Measurements from ENCODE around the gene KRTAP9-9.

KRTAP9-9 gene

GRCh38 chr17:41287050-41287449 is 31.9 kb downstream of the KRTAP9-9 start:
- DNase-seq = peak in 2 of 3 donors; percentile 20 to 45
- H3K36me3 ChIP-seq (ENCODE audit: control insufficient read depth in 4 of 4, insufficient read depth in 4 of 4, low read length in 3 of 4) = no peaks in the 10 kb centered on the region
- H3K27me3 ChIP-seq (replicated peaks in 2 of 5; ENCODE audit: control insufficient read depth in 4 of 5, insufficient read depth in 5 of 5, low read length in 4 of 5) = no peaks in the 10 kb centered on the region
- ChIA-PET CTCF (no interaction called here), POLR2A (no interaction called here)
- no peak overlapping the region for H3K4me3 ChIP-seq (ENCODE audit: control insufficient read depth in 1 of 7, extremely low read depth in 1 of 7, insufficient read depth in 4 of 7, low read depth in 2 of 7, low read length in 6 of 7)
- no peak overlapping the region for H3K27ac ChIP-seq (ENCODE audit: insufficient read depth in 1 of 2, low read depth in 1 of 2, low read length in 2 of 2, poor library complexity in 1 of 2, severe bottlenecking in 2 of 2)
- H3K9me3 ChIP-seq (ENCODE audit: control extremely low read depth in 1 of 5, control insufficient read depth in 4 of 5, insufficient read depth in 2 of 5, low read depth in 1 of 5, low read length in 4 of 5) = no peaks in the 10 kb centered on the region
- peaks cover 0 to 32% (median 8%) of the 10 kb centered on the region in 4 experiments for H3K4me1 ChIP-seq (ENCODE audit: control extremely low read depth in 1 of 4, control insufficient read depth in 4 of 4, insufficient read depth in 4 of 4, low read length in 3 of 4)
- 0% methylated on average over 1 of the region's 3 CpGs for WGBS (ENCODE audit: insufficient coverage)

- no peaks in the 10 kb centered on the region for H3K36me3 ChIP-seq (ENCODE audit: control insufficient read depth in 4 of 4, insufficient read depth in 4 of 4, low read length in 3 of 4)
- 77% methylated on average over 1 of the region's 1 CpG for WGBS (ENCODE audit: insufficient coverage)
- no peak for DNase-seq
- H3K27ac ChIP-seq (ENCODE audit: insufficient read depth in 1 of 2, low read depth in 1 of 2, low read length in 2 of 2, poor library complexity in 1 of 2, severe bottlenecking in 2 of 2) = no peak overlapping the region
- H3K27me3 ChIP-seq (replicated peaks in 2 of 5; ENCODE audit: control insufficient read depth in 4 of 5, insufficient read depth in 5 of 5, low read length in 4 of 5) = no peaks in the 10 kb centered on the region
- ChIA-PET CTCF (no interaction called here), POLR2A (no interaction called here)
- no peaks in the 10 kb centered on the region for H3K4me1 ChIP-seq (ENCODE audit: control extremely low read depth in 1 of 4, control insufficient read depth in 4 of 4, insufficient read depth in 4 of 4, low read length in 3 of 4)
- no peaks in the 10 kb centered on the region for H3K9me3 ChIP-seq (ENCODE audit: control extremely low read depth in 1 of 5, control insufficient read depth in 4 of 5, insufficient read depth in 2 of 5, low read depth in 1 of 5, low read length in 4 of 5)
- H3K4me3 ChIP-seq (ENCODE audit: control insufficient read depth in 1 of 7, extremely low read depth in 1 of 7, insufficient read depth in 4 of 7, low read depth in 2 of 7, low read length in 6 of 7) = no peak overlapping the region
These were observed 38.8 kb downstream of the KRTAP9-9 start for GRCh38 chr17:41294016-41294415.

- Histone ChIP-seq H3K27ac (ENCODE audit: insufficient read depth in 1 of 2, low read depth in 1 of 2, low read length in 2 of 2, poor library complexity in 1 of 2, severe bottlenecking in 2 of 2) (no peak overlapping the region), H3K4me3 (ENCODE audit: control insufficient read depth in 1 of 7, extremely low read depth in 1 of 7, insufficient read depth in 4 of 7, low read depth in 2 of 7, low read length in 6 of 7) (no peak overlapping the region), H3K36me3 (ENCODE audit: control insufficient read depth in 4 of 4, insufficient read depth in 4 of 4, low read length in 3 of 4) (no peaks in the 10 kb centered on the region), H3K4me1 (ENCODE audit: control extremely low read depth in 1 of 4, control insufficient read depth in 4 of 4, insufficient read depth in 4 of 4, low read length in 3 of 4) (peaks cover 0 to 7% (median 2%) of the 10 kb centered on the region in 4 experiments), H3K27me3 (replicated peaks in 2 of 5; ENCODE audit: control insufficient read depth in 4 of 5, insufficient read depth in 5 of 5, low read length in 4 of 5) (no peaks in the 10 kb centered on the region), H3K9me3 (ENCODE audit: control extremely low read depth in 1 of 5, control insufficient read depth in 4 of 5, insufficient read depth in 2 of 5, low read depth in 1 of 5, low read length in 4 of 5) (no peaks in the 10 kb centered on the region)
- ChIA-PET POLR2A (no interaction called here), CTCF (no interaction called here)
- no peak for DNase-seq
- WGBS (ENCODE audit: insufficient coverage) = 100% methylated on average over 1 of the region's 1 CpG
These were observed 41.7 kb downstream of the KRTAP9-9 start for GRCh38 chr17:41296846-41297245.

- Histone ChIP-seq H3K27ac (ENCODE audit: insufficient read depth in 1 of 2, low read depth in 1 of 2, low read length in 2 of 2, poor library complexity in 1 of 2, severe bottlenecking in 2 of 2) (no peak overlapping the region), H3K36me3 (ENCODE audit: control insufficient read depth in 4 of 4, insufficient read depth in 4 of 4, low read length in 3 of 4) (no peaks in the 10 kb centered on the region), H3K4me3 (ENCODE audit: control insufficient read depth in 1 of 7, extremely low read depth in 1 of 7, insufficient read depth in 4 of 7, low read depth in 2 of 7, low read length in 6 of 7) (no peak overlapping the region), H3K4me1 (ENCODE audit: control extremely low read depth in 1 of 4, control insufficient read depth in 4 of 4, insufficient read depth in 4 of 4, low read length in 3 of 4) (peaks cover 0 to 19% (median 3%) of the 10 kb centered on the region in 4 experiments), H3K27me3 (replicated peaks in 2 of 5; ENCODE audit: control insufficient read depth in 4 of 5, insufficient read depth in 5 of 5, low read length in 4 of 5) (no peaks in the 10 kb centered on the region), H3K9me3 (ENCODE audit: control extremely low read depth in 1 of 5, control insufficient read depth in 4 of 5, insufficient read depth in 2 of 5, low read depth in 1 of 5, low read length in 4 of 5) (no peaks in the 10 kb centered on the region)
- no peak for DNase-seq
- ChIA-PET POLR2A (no interaction called here), CTCF (interaction anchor here (0.7 kb wide), 1 partner anchor 10 kb away, joined by 3 read pairs; no protein-coding TSS in a partner anchor)
- WGBS (ENCODE audit: insufficient coverage) = 93% methylated on average over 16 of the region's 20 CpGs
These were observed 43.4 kb downstream of the KRTAP9-9 start for GRCh38 chr17:41298458-41299135.

- POLR2A ChIA-PET = no interaction called here
- Histone ChIP-seq H3K4me1 (ENCODE audit: control extremely low read depth in 1 of 4, control insufficient read depth in 4 of 4, insufficient read depth in 4 of 4, low read length in 3 of 4) (peaks cover 0 to 20% (median 3%) of the 10 kb centered on the region in 4 experiments), H3K4me3 (ENCODE audit: control insufficient read depth in 1 of 7, extremely low read depth in 1 of 7, insufficient read depth in 4 of 7, low read depth in 2 of 7, low read length in 6 of 7) (no peak overlapping the region), H3K36me3 (ENCODE audit: control insufficient read depth in 4 of 4, insufficient read depth in 4 of 4, low read length in 3 of 4) (no peaks in the 10 kb centered on the region), H3K27me3 (replicated peaks in 2 of 5; ENCODE audit: control insufficient read depth in 4 of 5, insufficient read depth in 5 of 5, low read length in 4 of 5) (no peaks in the 10 kb centered on the region), H3K27ac (ENCODE audit: insufficient read depth in 1 of 2, low read depth in 1 of 2, low read length in 2 of 2, poor library complexity in 1 of 2, severe bottlenecking in 2 of 2) (no peak overlapping the region), H3K9me3 (ENCODE audit: control extremely low read depth in 1 of 5, control insufficient read depth in 4 of 5, insufficient read depth in 2 of 5, low read depth in 1 of 5, low read length in 4 of 5) (no peaks in the 10 kb centered on the region)
- DNase-seq = no peak
- CTCF ChIA-PET = interaction anchor here (2.1 kb wide), 1 partner anchor 21 kb away, joined by 10 read pairs; no protein-coding TSS in a partner anchor
- 61% methylated on average over 3 of the region's 5 CpGs for WGBS (ENCODE audit: insufficient coverage)
These were observed 46.1 kb downstream of the KRTAP9-9 start for GRCh38 chr17:41301204-41301790.

- Histone ChIP-seq H3K9me3 (ENCODE audit: control extremely low read depth in 1 of 5, control insufficient read depth in 4 of 5, insufficient read depth in 2 of 5, low read depth in 1 of 5, low read length in 4 of 5) (no peaks in the 10 kb centered on the region), H3K4me3 (ENCODE audit: control insufficient read depth in 1 of 7, extremely low read depth in 1 of 7, insufficient read depth in 4 of 7, low read depth in 2 of 7, low read length in 6 of 7) (no peak within 1 kb of the TSS), H3K4me1 (ENCODE audit: control extremely low read depth in 1 of 4, control insufficient read depth in 4 of 4, insufficient read depth in 4 of 4, low read length in 3 of 4) (peaks cover 2 to 25% (median 3%) of the 10 kb centered on the region in 4 experiments), H3K36me3 (ENCODE audit: control insufficient read depth in 4 of 4, insufficient read depth in 4 of 4, low read length in 3 of 4) (no peaks in the 10 kb centered on the region), H3K27me3 (replicated peaks in 2 of 5; ENCODE audit: control insufficient read depth in 4 of 5, insufficient read depth in 5 of 5, low read length in 4 of 5) (no peaks in the 10 kb centered on the region), H3K27ac (ENCODE audit: insufficient read depth in 1 of 2, low read depth in 1 of 2, low read length in 2 of 2, poor library complexity in 1 of 2, severe bottlenecking in 2 of 2) (no peak within 1 kb of the TSS)
- DNase-seq = peak in 2 of 3 donors; percentile 49 to 53
- WGBS (ENCODE audit: insufficient coverage) = 80% methylated on average over 11 of the region's 11 CpGs
- ChIA-PET POLR2A (no interaction called here), CTCF (interaction anchor here (2.1 kb wide), 1 partner anchor 20 kb away, joined by 10 read pairs; no protein-coding TSS in a partner anchor)
These were observed 47.0 kb downstream of the KRTAP9-9 start, which contains the start of gene KRTAP29-1 for GRCh38 chr17:41301916-41302901. TSS of gene KRTAP29-1 (minus strand) at chr17:41302851. CDS start at chr17:41302851, 0 bp downstream.

All from common myeloid progenitor, CD34-positive (primary cell).